Parathyroid adenoma (tissue), 2 donors: ENCODE measurements around the gene SCARF2.

Experiments used
- H2AFZ ChIP-seq: fragments of 300-600 bp; sonication (generic); one replicate; pipeline ENCODE4 v1.7.0; 2017; ENCODE audit warnings: antibody characterized with exemption, mild to moderate bottlenecking
- H3K27ac ChIP-seq: fragments of 300-600 bp; sonication (generic); one replicate; pipeline ENCODE4 v1.7.0; 2017
- H3K27me3 ChIP-seq: fragments of 300-600 bp; sonication (generic); one replicate; pipeline ENCODE4 v1.7.0; 2017; ENCODE audit warnings: low read length; ENCODE audit not compliant: control insufficient read depth, insufficient read depth
- H3K36me3 ChIP-seq: fragments of 300-600 bp; sonication (generic); one replicate; pipeline ENCODE4 v1.7.0; 2017; ENCODE audit warnings: low read length; ENCODE audit not compliant: control insufficient read depth, insufficient read depth
- H3K4me1 ChIP-seq: fragments of 300-600 bp; sonication (generic); one replicate; pipeline ENCODE4 v1.7.0; 2017; ENCODE audit warnings: control low read depth
- H3K4me2 ChIP-seq: fragments of 300-600 bp; sonication (generic); one replicate; pipeline ENCODE4 v1.7.0; 2017; ENCODE audit warnings: low read length
- H3K4me3 ChIP-seq: fragments of 300-600 bp; sonication (generic); one replicate; pipeline ENCODE4 v1.7.0; 2017; ENCODE audit warnings: low read depth, low read length
- H3K79me2 ChIP-seq: fragments of 300-600 bp; sonication (generic); one replicate; pipeline ENCODE4 v1.7.0; 2017; ENCODE audit warnings: control low read depth
- H3K9ac ChIP-seq: fragments of 300-600 bp; sonication (generic); one replicate; pipeline ENCODE4 v1.7.0; 2017; ENCODE audit warnings: mild to moderate bottlenecking
- H3K9me3 ChIP-seq: fragments of 300-600 bp; sonication (generic); one replicate; pipeline ENCODE4 v1.7.0; 2017; ENCODE audit warnings: low read length; ENCODE audit not compliant: control insufficient read depth
- TF ChIP-seq, protein P1 (sequence below): fragments of 300-600 bp; sonication (generic); IDR thresholded peaks from one replicate; pipeline ENCODE4 v1.7.0; 2017; ENCODE audit warnings: antibody characterized with exemption, mild to moderate bottlenecking
- donor health status: primary hyperparathyroidism.

The SCARF2 gene

DNA sequence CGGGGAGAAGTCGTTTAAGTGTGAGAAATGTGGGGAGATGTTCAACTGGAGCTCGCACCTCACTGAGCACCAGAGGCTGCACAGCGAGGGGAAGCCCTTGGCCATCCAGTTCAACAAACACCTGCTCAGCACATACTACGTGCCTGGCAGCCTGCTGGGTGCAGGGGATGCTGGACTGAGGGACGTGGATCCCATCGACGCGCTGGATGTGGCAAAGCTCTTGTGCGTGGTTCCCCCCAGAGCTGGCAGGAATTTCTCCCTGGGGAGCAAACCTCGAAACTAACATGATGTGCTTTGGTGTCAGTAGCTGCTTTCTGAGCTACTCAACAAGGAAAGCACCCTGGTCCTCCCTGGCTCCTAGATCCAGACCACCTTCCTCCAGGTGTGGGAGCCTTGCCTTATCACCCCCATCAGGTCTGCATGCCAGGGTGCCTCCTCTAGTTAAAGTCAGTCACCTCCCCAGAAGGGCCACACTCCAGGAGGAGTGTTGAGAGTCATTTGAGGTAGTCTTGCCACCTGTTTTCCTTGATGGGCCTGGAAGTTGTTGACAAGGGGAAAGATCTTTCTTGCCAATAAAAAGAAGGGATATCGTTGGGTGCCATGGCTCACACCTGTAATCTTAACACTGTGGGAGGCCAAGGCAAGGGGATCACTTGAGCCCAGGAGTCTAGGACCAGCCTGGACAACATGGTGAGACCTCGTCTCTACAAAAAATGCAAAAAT is 30.8 kb downstream of the SCARF2 start:
- TF ChIP-seq, protein P1, sequence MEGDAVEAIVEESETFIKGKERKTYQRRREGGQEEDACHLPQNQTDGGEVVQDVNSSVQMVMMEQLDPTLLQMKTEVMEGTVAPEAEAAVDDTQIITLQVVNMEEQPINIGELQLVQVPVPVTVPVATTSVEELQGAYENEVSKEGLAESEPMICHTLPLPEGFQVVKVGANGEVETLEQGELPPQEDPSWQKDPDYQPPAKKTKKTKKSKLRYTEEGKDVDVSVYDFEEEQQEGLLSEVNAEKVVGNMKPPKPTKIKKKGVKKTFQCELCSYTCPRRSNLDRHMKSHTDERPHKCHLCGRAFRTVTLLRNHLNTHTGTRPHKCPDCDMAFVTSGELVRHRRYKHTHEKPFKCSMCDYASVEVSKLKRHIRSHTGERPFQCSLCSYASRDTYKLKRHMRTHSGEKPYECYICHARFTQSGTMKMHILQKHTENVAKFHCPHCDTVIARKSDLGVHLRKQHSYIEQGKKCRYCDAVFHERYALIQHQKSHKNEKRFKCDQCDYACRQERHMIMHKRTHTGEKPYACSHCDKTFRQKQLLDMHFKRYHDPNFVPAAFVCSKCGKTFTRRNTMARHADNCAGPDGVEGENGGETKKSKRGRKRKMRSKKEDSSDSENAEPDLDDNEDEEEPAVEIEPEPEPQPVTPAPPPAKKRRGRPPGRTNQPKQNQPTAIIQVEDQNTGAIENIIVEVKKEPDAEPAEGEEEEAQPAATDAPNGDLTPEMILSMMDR, result no peak
- no peaks in the 10 kb centered on the region for H3K9me3 ChIP-seq
- no peak overlapping the region for H2AFZ ChIP-seq
- no peak overlapping the region for H3K4me3 ChIP-seq
- H3K36me3 ChIP-seq, result no peaks in the 10 kb centered on the region
- no peak overlapping the region for H3K9ac ChIP-seq
- no peaks in the 10 kb centered on the region for H3K27me3 ChIP-seq
- no peaks in the 10 kb centered on the region for H3K4me1 ChIP-seq
- H3K79me2 ChIP-seq, result no peaks in the 10 kb centered on the region
- no peak overlapping the region for H3K27ac ChIP-seq
- no peak overlapping the region for H3K4me2 ChIP-seq

DNA sequence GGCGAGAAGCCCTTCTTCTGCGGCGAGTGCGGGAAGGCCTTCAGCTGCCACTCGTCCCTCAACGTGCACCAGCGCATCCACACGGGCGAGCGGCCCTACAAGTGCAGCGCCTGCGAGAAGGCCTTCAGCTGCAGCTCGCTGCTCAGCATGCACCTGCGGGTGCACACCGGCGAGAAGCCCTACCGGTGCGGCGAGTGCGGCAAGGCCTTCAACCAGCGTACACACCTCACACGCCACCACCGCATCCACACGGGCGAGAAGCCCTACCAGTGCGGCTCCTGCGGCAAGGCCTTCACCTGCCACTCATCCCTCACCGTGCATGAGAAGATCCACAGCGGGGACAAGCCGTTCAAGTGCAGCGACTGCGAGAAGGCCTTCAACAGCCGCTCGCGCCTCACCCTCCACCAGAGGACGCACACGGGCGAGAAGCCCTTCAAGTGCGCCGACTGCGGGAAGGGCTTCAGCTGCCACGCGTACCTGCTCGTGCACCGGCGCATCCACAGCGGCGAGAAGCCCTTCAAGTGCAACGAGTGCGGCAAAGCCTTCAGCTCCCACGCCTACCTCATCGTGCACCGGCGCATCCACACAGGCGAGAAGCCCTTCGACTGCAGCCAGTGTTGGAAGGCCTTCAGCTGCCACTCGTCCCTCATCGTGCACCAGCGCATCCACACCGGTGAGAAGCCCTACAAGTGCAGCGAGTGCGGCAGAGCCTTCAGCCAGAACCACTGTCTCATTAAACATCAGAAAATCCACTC is 31.5 kb downstream of the SCARF2 start:
- Histone ChIP-seq H3K4me3 (no peak overlapping the region), H2AFZ (no peak overlapping the region), H3K4me1 (no peaks in the 10 kb centered on the region), H3K27me3 (no peaks in the 10 kb centered on the region), H3K36me3 (no peaks in the 10 kb centered on the region), H3K79me2 (no peaks in the 10 kb centered on the region), H3K9me3 (no peaks in the 10 kb centered on the region), H3K27ac (no peak overlapping the region), H3K4me2 (no peak overlapping the region), H3K9ac (no peak overlapping the region)
- TF ChIP-seq, protein P1, result no peak

DNA sequence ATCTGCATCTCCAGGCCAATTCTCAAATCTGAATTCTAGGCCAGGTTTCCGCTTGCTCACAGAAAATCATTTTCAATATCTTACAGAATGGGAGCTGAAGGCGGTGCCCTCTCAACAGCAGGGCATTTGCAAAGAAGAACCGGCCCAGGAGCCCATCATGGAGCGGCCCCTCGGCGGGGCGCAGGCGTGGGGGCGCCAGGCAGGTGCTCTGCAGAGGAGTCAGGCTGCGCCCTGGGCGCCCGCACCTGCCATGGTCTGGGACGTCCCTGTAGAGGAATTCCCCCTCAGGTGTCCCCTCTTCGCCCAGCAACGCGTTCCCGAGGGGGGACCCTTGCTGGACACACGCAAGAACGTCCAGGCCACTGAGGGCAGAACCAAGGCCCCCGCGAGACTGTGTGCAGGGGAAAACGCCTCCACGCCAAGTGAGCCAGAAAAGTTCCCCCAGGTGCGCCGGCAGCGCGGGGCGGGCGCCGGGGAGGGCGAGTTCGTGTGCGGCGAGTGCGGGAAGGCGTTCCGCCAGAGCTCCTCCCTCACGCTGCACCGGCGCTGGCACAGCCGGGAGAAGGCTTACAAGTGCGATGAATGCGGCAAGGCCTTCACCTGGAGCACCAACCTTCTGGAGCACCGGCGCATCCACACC is 32.2 kb downstream of the SCARF2 start:
- Histone ChIP-seq H3K4me2 (no peak overlapping the region), H3K9me3 (no peaks in the 10 kb centered on the region), H3K27ac (no peak overlapping the region), H3K4me3 (no peak overlapping the region), H3K27me3 (no peaks in the 10 kb centered on the region), H3K36me3 (no peaks in the 10 kb centered on the region), H2AFZ (no peak overlapping the region), H3K4me1 (no peaks in the 10 kb centered on the region), H3K9ac (no peak overlapping the region), H3K79me2 (no peaks in the 10 kb centered on the region)
- TF ChIP-seq, protein P1, result no peak

DNA sequence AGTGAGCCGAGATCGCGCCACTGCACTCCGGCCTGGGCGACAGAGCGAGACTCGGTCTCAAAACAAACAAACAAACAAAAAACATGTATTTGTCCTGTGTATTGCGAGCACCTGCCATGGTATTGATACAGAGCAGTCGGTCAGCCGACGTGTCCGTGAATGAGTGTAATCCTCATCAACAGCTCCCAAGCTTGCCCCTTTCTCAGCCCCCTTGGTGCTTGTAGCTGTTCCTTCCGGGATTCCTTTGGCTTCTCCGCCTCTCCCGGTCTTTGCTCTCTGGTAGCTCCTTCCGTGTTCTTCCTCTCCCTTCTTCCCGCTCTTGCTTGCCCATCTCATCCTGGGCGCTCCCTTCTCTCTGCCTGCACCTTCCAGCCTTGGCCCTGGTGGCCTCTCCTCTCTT is 32.7 kb downstream of the SCARF2 start:
- Histone ChIP-seq H3K4me2 (no peak overlapping the region), H3K9me3 (no peaks in the 10 kb centered on the region), H3K9ac (no peak overlapping the region), H3K4me1 (no peaks in the 10 kb centered on the region), H3K79me2 (no peaks in the 10 kb centered on the region), H2AFZ (no peak overlapping the region), H3K27ac (no peak overlapping the region), H3K36me3 (no peaks in the 10 kb centered on the region), H3K4me3 (no peak overlapping the region), H3K27me3 (no peaks in the 10 kb centered on the region)
- TF ChIP-seq, protein P1, result no peak
